GM12874 (cell line): ENCODE data around the gene SYT1.

Experiments used
- TF ChIP-seq, protein P1 (sequence below): IDR thresholded peaks from 2 replicates; pipeline ENCODE4 v1.5.1; 2011; ENCODE audit warnings: low read depth, mild to moderate bottlenecking, control low read depth, low read length, moderate library complexity; ENCODE audit not compliant: insufficient read depth

The SYT1 gene

GRCh38 chr12:79058342-79058741 is 193.8 kb downstream of the SYT1 start:
- TF ChIP-seq, protein P1, sequence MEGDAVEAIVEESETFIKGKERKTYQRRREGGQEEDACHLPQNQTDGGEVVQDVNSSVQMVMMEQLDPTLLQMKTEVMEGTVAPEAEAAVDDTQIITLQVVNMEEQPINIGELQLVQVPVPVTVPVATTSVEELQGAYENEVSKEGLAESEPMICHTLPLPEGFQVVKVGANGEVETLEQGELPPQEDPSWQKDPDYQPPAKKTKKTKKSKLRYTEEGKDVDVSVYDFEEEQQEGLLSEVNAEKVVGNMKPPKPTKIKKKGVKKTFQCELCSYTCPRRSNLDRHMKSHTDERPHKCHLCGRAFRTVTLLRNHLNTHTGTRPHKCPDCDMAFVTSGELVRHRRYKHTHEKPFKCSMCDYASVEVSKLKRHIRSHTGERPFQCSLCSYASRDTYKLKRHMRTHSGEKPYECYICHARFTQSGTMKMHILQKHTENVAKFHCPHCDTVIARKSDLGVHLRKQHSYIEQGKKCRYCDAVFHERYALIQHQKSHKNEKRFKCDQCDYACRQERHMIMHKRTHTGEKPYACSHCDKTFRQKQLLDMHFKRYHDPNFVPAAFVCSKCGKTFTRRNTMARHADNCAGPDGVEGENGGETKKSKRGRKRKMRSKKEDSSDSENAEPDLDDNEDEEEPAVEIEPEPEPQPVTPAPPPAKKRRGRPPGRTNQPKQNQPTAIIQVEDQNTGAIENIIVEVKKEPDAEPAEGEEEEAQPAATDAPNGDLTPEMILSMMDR: no peak

GRCh38 chr12:79059557-79059956 is 195.0 kb downstream of the SYT1 start:
- TF ChIP-seq, protein P1: no peak

DNA sequence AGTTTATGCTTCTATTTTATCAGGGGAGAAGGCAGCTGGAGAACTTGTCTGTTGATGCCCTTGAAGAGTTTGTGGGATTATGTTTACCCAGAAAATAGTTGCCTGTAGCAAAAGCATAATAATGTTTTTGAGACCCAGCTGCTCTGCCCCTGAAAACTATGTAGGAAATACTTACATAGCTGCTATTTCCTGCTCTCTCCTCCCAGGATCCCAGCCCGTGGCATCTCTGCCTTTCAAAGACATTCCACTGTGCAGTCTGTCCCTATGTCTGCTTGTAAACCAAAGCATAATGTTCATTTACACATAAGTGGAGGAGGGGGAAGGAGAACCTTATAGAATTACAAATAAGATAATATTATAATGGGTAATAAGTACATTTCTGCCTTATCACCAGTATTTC is 198.7 kb downstream of the SYT1 start:
- TF ChIP-seq, protein P1: no peak

DNA sequence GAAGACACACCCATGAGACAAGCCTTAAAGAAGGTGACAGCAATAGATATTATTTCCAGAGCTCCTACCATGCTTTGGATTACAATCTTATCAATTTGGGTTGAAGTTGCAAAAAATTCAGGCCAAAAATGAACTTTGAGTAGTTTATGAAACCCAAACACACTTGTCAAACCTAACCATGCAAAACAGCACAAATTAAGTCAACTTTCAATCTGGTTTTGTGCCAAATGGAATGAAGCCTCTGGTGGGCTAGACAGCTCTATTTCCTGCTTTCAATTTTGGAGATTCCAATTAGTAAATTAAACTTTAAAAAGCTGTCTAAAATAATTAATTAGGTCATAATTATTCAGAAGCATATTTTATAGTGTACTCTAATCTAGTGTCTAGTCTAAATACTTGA is 203.4 kb downstream of the SYT1 start:
- TF ChIP-seq, protein P1: no peak

DNA sequence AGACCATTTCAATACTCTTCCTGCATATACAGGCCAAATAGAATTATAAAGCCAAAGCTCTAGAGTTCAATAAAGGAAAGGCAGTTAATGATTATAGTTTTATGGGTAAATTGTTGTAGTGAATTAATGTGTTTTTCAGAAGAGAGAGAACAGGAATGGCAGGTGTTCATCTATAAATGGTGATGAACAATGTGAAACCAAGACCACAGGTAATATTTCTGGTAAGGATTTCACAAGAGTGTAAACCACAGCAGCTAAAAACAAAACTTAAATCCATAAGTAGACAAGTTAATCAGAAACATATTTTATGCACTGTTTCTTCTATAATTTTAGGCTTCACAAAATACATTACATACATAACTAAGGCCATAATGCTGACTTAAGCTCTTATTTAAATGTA is 204.4 kb downstream of the SYT1 start:
- TF ChIP-seq, protein P1: no peak

DNA sequence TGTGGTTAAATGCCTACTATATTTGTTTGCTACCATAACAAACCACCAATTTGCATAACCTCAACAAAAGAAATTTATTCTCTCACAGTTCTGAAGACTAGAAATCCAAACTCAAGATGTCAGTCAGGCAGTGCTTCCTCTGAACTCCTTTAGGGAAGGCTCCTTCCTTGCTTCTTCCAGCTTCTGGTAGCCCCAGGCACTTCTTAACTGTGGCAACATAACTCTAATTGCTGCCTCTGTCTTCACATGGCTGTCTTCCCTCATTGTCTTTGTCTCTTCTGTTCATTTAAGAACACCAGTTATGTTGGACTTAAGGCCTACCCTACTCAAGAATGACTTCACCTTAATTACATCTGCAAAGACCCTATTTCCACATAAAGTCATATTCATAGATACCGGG is 206.9 kb downstream of the SYT1 start:
- TF ChIP-seq, protein P1: no peak

DNA sequence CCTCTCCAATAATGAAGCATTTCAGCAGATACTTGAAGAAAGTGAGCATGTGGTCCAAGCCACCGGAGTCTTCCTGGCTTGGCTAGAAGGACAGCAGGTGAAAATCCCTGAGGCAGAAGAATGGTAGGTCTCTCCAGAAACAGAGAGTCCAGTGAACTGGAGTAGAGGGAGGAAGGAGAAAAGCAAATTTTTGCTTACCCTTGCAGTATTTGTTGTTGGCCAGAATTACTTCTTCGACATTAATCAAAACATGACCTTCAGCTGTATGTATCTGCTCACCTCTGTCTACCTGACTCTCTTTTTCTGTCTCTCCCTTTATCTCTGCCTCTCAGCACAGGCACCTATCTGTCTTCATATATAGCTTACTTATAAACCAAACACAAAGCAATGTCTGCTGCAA is 208.9 kb downstream of the SYT1 start:
- TF ChIP-seq, protein P1: no peak

GRCh38 chr12:79082595-79082994 is 218.0 kb downstream of the SYT1 start:
- TF ChIP-seq, protein P1: no peak
